Activated naive CD4-positive, alpha-beta T cell treated with anti-CD3 and anti-CD28 coated beads for 36 hours (primary cell): Measurements from ENCODE around the gene HIBADH. TPM values are rescaled to one million over a fixed set of nuclear protein-coding genes. Genes with fewer than 3 reads are reported as not detected.
"Not testable (repeated sequence)": the region's sequence is repeated elsewhere in the genome, so short reads cannot be mapped to it uniquely, and the experiment has no call there.

Source experiments
- CTCF ChIA-PET: fragments of 350-600 bp; sonication (Branson Sonifier 250); formaldehyde crosslinking; loops from one replicate; lab custom pipeline; 2021; ENCODE audit warnings: antibody characterized with exemption; lab: Charles Lee
- DNase-seq: peaks from one replicate; pipeline ENCODE4 v3.0.0-alpha.2; 2020
- H3K27ac Mint-ChIP-seq: one replicate; pipeline ENCODE4 v1.8.0; 2021; ENCODE audit warnings: mild to moderate bottlenecking, mixed read lengths
- H3K27me3 Mint-ChIP-seq: one replicate; pipeline ENCODE4 v1.8.0; 2021; ENCODE audit warnings: low read depth, mixed read lengths
- H3K36me3 Mint-ChIP-seq: one replicate; pipeline ENCODE4 v1.8.0; 2021; ENCODE audit warnings: low read depth, mixed read lengths
- H3K4me1 Mint-ChIP-seq: one replicate; pipeline ENCODE4 v1.8.0; 2021; ENCODE audit warnings: low read depth, mixed read lengths
- H3K4me3 Mint-ChIP-seq: one replicate; pipeline ENCODE4 v1.8.0; 2021; ENCODE audit warnings: mild to moderate bottlenecking, moderate library complexity, mixed read lengths
- H3K9me3 Mint-ChIP-seq: one replicate; pipeline ENCODE4 v1.8.0; 2021; ENCODE audit warnings: mixed read lengths
- intact Hi-C: fragments of 100-400 bp; cut with micrococcal nuclease; formaldehyde crosslinking; loops from one replicate; pipeline ENCODE4 v1.15.1; 2023
- total RNA-seq, 2 experiments: library from RNA; stranded (reverse); gene quantifications; one replicate each; pipeline ENCODE4 v1.2.3, GENCODE V29; 2021

Gene HIBADH
- total RNA-seq, 2 experiments from 2014 or later, result 20.8 to 22.5 TPM

DNA sequence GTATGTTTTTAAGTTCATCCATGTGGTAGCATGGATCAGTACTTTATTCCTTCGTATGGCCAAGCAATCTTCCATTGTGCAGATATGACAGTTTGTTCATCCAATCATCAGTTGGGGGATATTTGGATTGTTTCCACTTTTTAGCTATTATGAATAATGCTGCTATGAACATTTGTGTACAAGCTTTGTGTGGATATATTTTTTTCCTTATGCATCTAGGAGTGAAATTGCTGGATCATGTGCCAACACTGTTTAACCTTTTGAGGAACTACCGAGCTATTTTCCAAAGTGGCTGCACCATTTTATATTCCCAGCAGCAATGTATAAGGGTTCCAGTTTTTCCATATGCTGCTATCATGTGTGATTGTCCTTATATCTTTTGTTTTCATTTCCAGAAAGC is 140.1 kb downstream of the HIBADH start:
- no peak for DNase-seq
- CTCF ChIA-PET, result no interaction called here
- Mint-ChIP-seq H3K4me3 (no peak overlapping the region), H3K27me3 (no peaks in the 10 kb centered on the region), H3K36me3 (peaks cover 20% of the 10 kb centered on the region), H3K4me1 (peaks cover 2% of the 10 kb centered on the region), H3K9me3 (no peaks in the 10 kb centered on the region), H3K27ac (no peak overlapping the region)
- intact Hi-C loops, result no loop called here

DNA sequence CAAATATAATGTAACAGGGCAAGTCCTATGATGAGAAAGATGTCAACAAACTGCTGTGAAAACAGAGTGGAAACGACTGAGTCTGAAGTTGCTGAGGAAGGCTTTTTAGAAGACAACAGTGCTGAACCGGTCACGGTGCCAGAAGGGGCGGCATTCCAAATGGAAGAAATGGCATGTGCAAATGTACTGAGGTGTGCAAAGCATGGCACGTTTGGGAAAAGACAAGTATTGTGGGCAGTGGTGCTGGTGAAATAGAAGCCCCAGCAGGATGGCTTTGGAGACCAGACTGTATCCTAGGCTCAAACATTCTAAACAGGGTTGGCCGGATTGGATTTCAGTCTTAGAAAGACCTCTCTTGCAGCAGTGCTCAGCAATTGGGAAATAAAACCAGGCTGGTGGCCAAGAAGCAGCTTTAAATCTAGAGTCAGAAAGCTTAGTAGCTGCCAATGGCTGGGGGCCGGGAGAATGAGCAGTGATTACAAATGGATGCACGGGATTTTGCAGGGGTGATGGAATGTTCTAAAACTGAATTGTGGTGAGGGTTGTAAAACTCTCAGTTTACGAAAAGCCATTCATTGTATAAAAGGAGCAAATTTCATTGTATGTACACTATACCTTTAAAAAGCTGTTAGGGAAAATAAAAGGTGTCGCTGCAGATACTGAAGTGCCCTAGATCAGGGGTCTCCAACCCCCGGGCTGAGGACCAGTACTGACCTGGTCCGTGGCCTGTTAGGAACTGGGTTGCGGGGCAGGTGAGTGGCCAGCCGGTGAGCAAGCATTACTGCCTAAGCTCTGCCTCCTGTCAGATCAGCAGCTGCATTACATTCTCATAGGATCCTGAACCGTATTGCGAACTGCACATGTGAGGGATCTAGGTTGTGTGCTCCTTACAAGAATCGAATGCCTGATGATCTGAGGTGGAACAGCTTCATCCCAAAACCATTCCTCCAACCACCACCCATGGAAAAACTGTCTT is 141.6 kb downstream of the HIBADH start:
- CTCF ChIA-PET, result no interaction called here
- no peak for DNase-seq
- H3K27me3 Mint-ChIP-seq, result no peaks in the 10 kb centered on the region

DNA sequence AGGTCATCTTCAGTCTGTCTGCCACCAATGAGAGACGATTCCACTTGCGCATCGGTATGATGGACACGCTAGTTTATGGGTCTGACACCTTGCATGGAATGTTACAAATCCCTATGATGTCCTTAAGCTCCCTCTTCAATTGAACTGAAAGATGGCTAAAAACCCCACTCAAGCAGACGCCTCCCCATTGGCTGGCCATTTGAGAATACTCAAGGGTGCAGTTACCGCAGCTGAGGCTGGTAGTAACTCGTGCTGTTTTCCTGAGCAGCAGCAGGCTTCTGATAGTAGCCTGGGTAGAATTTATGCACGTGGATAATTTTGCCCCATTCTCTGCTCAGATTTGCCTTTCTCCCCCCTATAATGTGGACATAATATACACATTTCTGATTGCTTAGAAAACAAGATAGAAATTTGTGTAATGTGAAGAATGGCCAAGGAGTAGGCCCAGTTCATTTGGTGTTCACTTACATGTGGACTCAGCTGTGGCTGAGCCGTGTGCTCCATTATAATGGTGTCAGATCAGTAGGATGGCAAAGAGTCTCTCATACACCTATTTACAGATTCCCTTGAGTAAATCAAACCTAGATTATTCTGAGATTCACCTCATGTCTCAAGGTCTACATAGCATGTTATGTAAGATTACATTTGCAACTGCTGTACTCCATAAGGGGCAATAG is 142.8 kb downstream of the HIBADH start:
- intact Hi-C loops, result no loop called here
- H3K4me1 Mint-ChIP-seq, result peaks cover 4% of the 10 kb centered on the region
- H3K36me3 Mint-ChIP-seq, result peaks cover 6% of the 10 kb centered on the region
- no peaks in the 10 kb centered on the region for H3K27me3 Mint-ChIP-seq
- H3K4me3 Mint-ChIP-seq, result no peak overlapping the region
- CTCF ChIA-PET, result no interaction called here
- no peaks in the 10 kb centered on the region for H3K9me3 Mint-ChIP-seq
- no peak for DNase-seq
- no peak overlapping the region for H3K27ac Mint-ChIP-seq

More for the DNA sequence above, 141.6 kb downstream of the HIBADH start:
- Mint-ChIP-seq H3K27ac (no peak overlapping the region), H3K9me3 (no peaks in the 10 kb centered on the region), H3K4me3 (no peak overlapping the region), H3K4me1 (peaks cover 4% of the 10 kb centered on the region), H3K36me3 (peaks cover 13% of the 10 kb centered on the region)
- intact Hi-C loops, result no loop called here

DNA sequence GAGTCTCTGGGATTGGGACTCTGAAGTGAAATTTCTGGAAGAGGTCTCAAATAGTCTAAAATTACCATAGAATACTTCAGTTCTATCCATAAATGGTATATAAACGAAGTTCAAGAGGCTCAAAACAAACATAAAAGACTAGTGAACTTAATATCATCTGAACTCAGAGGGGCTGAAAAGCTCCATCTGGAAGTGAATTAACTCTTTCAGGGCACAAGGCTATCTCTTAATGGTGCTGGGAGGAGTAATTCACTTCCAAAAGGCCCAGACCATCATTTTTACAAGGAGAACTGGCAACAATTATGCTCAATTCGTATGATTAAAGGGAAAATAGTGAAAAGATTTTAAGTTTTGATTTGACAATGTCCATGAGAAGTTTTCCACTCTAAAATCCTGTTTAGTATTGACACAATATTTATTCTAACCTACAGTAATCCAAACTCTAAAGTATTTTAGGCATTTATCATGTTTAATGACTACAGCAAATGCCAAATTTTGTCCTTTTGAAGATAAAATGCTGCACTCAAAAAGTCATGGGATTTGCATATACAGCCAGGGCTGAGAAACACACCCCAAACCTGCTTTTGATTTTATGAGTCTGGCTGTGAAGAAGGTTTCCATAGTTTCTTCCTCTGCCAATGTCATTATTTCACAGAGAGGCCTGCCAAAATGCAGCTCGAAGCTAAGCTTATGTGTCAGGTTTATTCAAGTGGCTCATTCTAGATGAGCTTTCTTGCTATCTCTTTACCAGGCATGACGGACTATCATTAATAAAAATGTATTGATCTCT is 143.9 kb downstream of the HIBADH start:
- CTCF ChIA-PET, result no interaction called here
- intact Hi-C loops, result no loop called here
- Mint-ChIP-seq H3K4me1 (peaks cover 4% of the 10 kb centered on the region), H3K36me3 (peaks cover 1% of the 10 kb centered on the region), H3K9me3 (no peaks in the 10 kb centered on the region), H3K27me3 (no peaks in the 10 kb centered on the region), H3K4me3 (no peak overlapping the region), H3K27ac (no peak overlapping the region)
- no peak for DNase-seq

DNA sequence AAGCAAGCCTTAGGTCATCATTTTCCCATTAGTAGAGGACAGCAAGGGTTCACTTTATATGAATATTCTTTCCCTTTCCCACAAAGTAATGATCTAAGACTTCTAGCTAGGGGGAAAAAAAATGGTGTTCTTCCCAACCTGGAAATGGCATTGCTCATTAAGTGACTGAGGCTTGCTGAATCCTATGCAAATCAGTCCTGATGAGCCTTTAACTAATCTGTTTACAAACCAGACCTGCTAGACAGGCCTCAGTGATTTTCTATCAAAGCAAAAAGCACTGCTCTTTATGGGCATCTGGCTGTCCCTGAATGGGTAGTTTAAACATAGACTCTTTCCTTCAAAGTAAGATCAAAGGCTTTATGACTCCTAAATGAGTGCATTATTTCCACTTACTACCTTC is 146.3 kb downstream of the HIBADH start:
- intact Hi-C loops, result no loop called here
- CTCF ChIA-PET, result interaction anchor here (0.6 kb wide), 1 partner anchor 853 kb away, joined by 3 read pairs; no protein-coding TSS in a partner anchor
- no peaks in the 10 kb centered on the region for H3K36me3 Mint-ChIP-seq
- no peak overlapping the region for H3K27ac Mint-ChIP-seq
- H3K4me3 Mint-ChIP-seq, result no peak overlapping the region
- H3K27me3 Mint-ChIP-seq, result no peaks in the 10 kb centered on the region
- no peaks in the 10 kb centered on the region for H3K9me3 Mint-ChIP-seq
- DNase-seq, result no peak
- H3K4me1 Mint-ChIP-seq, result peaks cover 4% of the 10 kb centered on the region

DNA sequence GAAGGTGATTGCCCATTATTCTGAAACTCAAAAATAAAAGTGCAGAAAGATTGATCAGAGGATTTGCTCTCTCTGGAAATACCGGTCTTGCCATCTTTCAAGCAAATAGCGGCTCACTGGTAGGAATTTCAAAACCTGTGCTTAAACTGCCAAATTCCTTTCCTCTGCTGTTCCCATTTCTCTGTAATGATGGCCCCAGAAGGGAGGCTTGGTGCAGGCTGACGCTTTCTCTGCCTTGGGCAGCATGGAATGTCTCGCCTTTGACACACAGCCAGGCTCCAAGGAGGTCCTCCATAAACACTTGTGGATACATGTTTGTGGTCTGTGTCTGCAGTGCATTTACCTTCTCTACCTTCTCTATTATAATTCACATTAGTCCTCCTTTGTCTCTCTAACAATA is 146.8 kb downstream of the HIBADH start:
- no peak for DNase-seq
- Mint-ChIP-seq H3K4me1 (peaks cover 4% of the 10 kb centered on the region), H3K27me3 (no peaks in the 10 kb centered on the region), H3K9me3 (no peaks in the 10 kb centered on the region), H3K36me3 (no peaks in the 10 kb centered on the region), H3K4me3 (no peak overlapping the region), H3K27ac (no peak overlapping the region)
- intact Hi-C loops, result no loop called here
- CTCF ChIA-PET, result no interaction called here

DNA sequence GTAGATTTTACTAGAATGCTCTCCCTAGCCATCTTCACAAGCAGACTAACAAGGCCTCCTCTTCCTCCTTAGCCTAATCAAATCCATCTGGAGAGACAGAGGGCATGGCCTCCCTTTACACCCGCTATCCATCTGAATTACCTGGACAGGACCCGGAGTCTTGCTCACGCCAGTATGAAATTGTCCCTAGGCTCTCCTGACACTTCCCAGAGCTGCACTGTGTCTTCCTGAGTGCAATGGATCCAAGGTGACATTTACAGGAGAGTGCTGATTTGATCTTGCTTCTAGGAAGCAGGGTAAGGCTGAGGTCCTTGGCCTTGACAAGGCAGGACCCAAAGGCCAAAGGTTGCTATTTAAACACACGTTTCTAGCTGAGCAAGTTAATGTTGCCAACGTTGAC is 147.8 kb downstream of the HIBADH start:
- H3K9me3 Mint-ChIP-seq, result no peaks in the 10 kb centered on the region
- CTCF ChIA-PET, result no interaction called here
- H3K36me3 Mint-ChIP-seq, result no peaks in the 10 kb centered on the region
- no peaks in the 10 kb centered on the region for H3K27me3 Mint-ChIP-seq
- intact Hi-C loops, result no loop called here
- peaks cover 4% of the 10 kb centered on the region for H3K4me1 Mint-ChIP-seq
- H3K27ac Mint-ChIP-seq, result no peak overlapping the region
- DNase-seq, result no peak
- H3K4me3 Mint-ChIP-seq, result no peak overlapping the region

DNA sequence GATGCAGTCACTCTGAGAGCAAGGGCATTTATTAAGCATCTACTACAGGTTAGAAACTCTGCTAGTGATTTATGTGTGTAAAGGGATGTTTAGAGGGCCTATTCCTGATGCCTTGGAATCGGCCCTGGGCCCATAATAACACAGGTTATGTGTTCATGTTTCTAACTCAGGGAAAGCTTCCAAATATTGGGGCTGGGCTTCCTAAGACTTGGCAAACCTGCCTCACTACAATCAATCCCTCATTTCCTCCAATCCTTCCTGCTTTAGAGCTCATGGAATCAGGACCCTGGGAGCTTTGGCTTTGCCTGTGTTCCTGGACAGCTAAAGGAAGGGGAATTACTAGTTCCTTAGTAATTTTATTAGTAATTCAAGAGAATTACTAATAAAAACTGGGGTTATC is 148.8 kb downstream of the HIBADH start:
- Mint-ChIP-seq H3K27ac (no peak overlapping the region), H3K36me3 (no peaks in the 10 kb centered on the region), H3K4me3 (no peak overlapping the region), H3K9me3 (no peaks in the 10 kb centered on the region), H3K4me1 (peaks cover 4% of the 10 kb centered on the region), H3K27me3 (no peaks in the 10 kb centered on the region)
- CTCF ChIA-PET, result no interaction called here
- no peak for DNase-seq
- intact Hi-C loops, result no loop called here

DNA sequence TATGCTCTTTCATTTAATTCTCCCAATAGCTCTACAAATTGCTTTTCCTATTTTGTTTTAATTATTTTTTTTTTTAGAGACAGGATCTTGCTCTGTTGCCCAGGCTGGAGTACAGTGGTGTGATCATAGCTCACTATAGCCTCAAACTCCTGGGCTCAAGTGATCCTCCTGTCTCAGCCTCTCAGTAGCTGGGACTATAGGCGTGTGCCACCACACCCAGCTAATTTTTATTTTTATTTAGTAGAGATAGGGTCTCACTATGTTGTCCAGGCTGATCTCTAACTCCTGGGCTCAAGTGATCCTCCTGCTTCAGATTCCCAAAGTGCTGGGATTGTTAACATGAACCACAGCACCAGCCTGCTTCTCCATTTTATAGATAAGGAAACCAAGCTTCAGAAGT is 151.3 kb downstream of the HIBADH start:
- H3K36me3 Mint-ChIP-seq, intact Hi-C loops, H3K27ac Mint-ChIP-seq, H3K4me1 Mint-ChIP-seq, CTCF ChIA-PET, H3K4me3 Mint-ChIP-seq, H3K27me3 Mint-ChIP-seq, H3K9me3 Mint-ChIP-seq, DNase-seq: not testable (repeated sequence)

DNA sequence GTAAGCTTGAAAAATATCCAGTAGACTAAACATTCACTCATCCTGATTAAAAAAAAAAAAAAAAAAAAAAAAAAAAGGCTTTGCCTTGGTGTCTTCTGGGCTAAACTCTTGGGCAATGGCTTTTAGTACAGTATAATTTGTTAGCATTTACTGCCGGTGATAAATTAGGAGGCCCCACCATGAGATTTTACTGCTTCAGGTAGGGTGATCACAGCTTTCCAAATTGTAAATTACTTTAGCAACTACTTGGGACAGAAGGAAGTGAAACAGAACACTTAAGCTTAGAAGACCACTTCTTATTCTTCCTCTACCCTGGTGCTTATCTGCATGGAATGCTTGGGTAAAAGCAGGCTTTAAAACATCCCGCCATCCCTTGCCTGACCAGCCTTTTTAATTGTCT is 152.1 kb downstream of the HIBADH start:
- H3K4me1 Mint-ChIP-seq, result no peaks in the 10 kb centered on the region
- no peak for DNase-seq
- CTCF ChIA-PET, result no interaction called here
- intact Hi-C loops, result no loop called here
- H3K4me3 Mint-ChIP-seq, result no peak overlapping the region
- peaks cover 6% of the 10 kb centered on the region for H3K9me3 Mint-ChIP-seq
- no peak overlapping the region for H3K27ac Mint-ChIP-seq
- H3K36me3 Mint-ChIP-seq, result no peaks in the 10 kb centered on the region
- H3K27me3 Mint-ChIP-seq, result no peaks in the 10 kb centered on the region

DNA sequence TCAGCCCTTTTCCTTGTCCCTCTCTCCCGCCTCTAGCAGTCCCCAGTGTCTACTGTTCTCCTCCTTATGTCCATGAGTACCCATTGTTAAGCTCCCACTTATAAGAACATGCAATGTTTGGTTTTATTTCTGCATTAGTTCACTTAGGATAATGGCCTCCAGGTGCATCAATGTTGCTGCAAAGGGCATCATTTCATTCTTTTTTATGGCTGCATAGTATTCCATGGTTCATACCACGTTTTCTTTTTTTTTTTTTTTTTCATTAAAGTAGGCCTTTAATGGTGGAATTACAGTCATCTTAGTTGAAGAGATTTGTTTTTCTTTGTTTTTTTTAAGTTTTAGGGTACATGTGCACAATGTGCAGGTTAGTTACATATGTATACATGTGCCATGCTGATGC is 160.8 kb downstream of the HIBADH start:
- H3K27me3 Mint-ChIP-seq, H3K27ac Mint-ChIP-seq, H3K4me3 Mint-ChIP-seq, CTCF ChIA-PET, H3K36me3 Mint-ChIP-seq, DNase-seq, H3K4me1 Mint-ChIP-seq, intact Hi-C loops: not testable (repeated sequence)
- H3K9me3 Mint-ChIP-seq, result peaks cover 10% of the 10 kb centered on the region

DNA sequence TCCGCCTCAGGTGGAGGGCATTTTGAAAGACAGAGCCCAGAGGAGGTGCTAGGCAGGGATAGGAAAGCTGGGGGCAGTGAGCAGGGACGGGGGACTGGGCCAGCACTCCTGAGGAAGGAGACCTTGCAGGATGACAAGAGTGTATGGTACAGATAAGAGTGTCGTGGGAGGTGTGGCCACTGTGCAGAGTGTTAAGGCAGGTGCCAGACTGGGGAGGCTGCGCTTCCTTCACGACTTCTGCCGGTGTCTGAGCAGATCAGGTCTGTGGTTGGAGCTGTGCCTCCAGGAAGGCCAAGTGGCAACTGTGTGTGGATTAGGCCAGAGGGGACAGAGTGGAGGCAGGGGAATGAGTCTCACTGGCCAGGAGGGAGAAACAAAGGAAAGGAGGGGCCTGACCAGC is 161.7 kb downstream of the HIBADH start:
- Mint-ChIP-seq H3K4me3 (no peak overlapping the region), H3K27ac (no peak overlapping the region), H3K9me3 (peaks cover 7% of the 10 kb centered on the region), H3K27me3 (no peaks in the 10 kb centered on the region), H3K4me1 (no peaks in the 10 kb centered on the region), H3K36me3 (peaks cover 2% of the 10 kb centered on the region)
- intact Hi-C loops, result no loop called here
- no peak for DNase-seq
- CTCF ChIA-PET, result no interaction called here
